ENCODE data around the gene IFI30. TPM values are rescaled to one million over a fixed set of nuclear protein-coding genes. Genes with fewer than 3 reads are reported as not detected.

Gene IFI30
- total and polyA plus RNA-seq, 2 experiments from 2014 or later, result 0.86 to 10.3 TPM

GRCh38 chr19:18147396-18147795 is 26.2 kb upstream of the IFI30 start:
- H4K20me1 ChIP-seq (ENCODE audit: insufficient read depth), result no peaks in the 10 kb centered on the region
- no peak overlapping the region for H3K27ac ChIP-seq
- DNase-seq, result no peak
- in situ Hi-C loops (cut with MboI), result no loop called here
- H3K4me1 ChIP-seq (ENCODE audit: insufficient read depth), result 0 out of 2 replicates have a peak, but pooled peaks cover 6% of the 10 kb centered on the region
- TF ChIP-seq EZH2 (IDR thresholded peaks at IDR 0.05; ENCODE audit: insufficient read depth, poor library complexity, severe bottlenecking), result no peak
- TF ChIP-seq EZH2phosphoT487 (IDR thresholded peaks at IDR 0.05; ENCODE audit: insufficient read depth, low read depth), result no peak
- H3K9ac ChIP-seq, result no peak overlapping the region
- 90 to 92% methylated on average over 7 to 13 of the region's 13 CpGs for WGBS, 2 experiments (ENCODE audit: low coverage in 1 of 2, low lambda C conversion rate in 2 of 2, missing lambda C conversion rate in 2 of 2)
- no peaks in the 10 kb centered on the region for H3K79me2 ChIP-seq (ENCODE audit: insufficient read depth)
- H3K4me2 ChIP-seq (ENCODE audit: unreplicated experiment), result no peak overlapping the region
- H3K9me2 ChIP-seq (ENCODE audit: insufficient read depth), result no peaks in the 10 kb centered on the region
- H3K27me3 ChIP-seq (replicated peaks; ENCODE audit: insufficient read depth), result no peaks in the 10 kb centered on the region
- H3F3A ChIP-seq (ENCODE audit: insufficient read depth), result peaks cover 14% of the 10 kb centered on the region
- H3K4me3 ChIP-seq, result no peak overlapping the region
- H3K36me3 ChIP-seq (ENCODE audit: low read depth), result peaks cover 5% of the 10 kb centered on the region; the same call in 1 of the 2 replicates
- no peak overlapping the region for H2AFZ ChIP-seq
- H3K9me3 ChIP-seq (ENCODE audit: low read depth), result no peaks in the 10 kb centered on the region

GRCh38 chr19:18149596-18149975 is 24.0 kb upstream of the IFI30 start:
- H3K79me2 ChIP-seq (ENCODE audit: insufficient read depth), result peaks cover 13% of the 10 kb centered on the region
- TF ChIP-seq EZH2phosphoT487 (IDR thresholded peaks at IDR 0.05; ENCODE audit: insufficient read depth, low read depth) (no peak), EZH2 (IDR thresholded peaks at IDR 0.05; ENCODE audit: insufficient read depth, poor library complexity, severe bottlenecking) (no peak)
- H3K36me3 ChIP-seq (ENCODE audit: low read depth), result peaks cover 5% of the 10 kb centered on the region; the same call in 1 of the 2 replicates
- 87% methylated on average over 16 of the region's 16 CpGs for WGBS, 2 experiments (ENCODE audit: low coverage in 1 of 2, low lambda C conversion rate in 2 of 2, missing lambda C conversion rate in 2 of 2)
- in situ Hi-C loops (cut with MboI), result no loop called here
- no peaks in the 10 kb centered on the region for H4K20me1 ChIP-seq (ENCODE audit: insufficient read depth)
- H3K27me3 ChIP-seq (replicated peaks; ENCODE audit: insufficient read depth), result no peaks in the 10 kb centered on the region
- H3F3A ChIP-seq (ENCODE audit: insufficient read depth), result peaks cover 14% of the 10 kb centered on the region
- no peak for DNase-seq
- H2AFZ ChIP-seq, result no peak overlapping the region
- no peak overlapping the region for H3K27ac ChIP-seq
- H3K4me2 ChIP-seq (ENCODE audit: unreplicated experiment), result no peak overlapping the region
- H3K4me3 ChIP-seq, result no peak overlapping the region
- H3K9me3 ChIP-seq (ENCODE audit: low read depth), result no peaks in the 10 kb centered on the region
- H3K9me2 ChIP-seq (ENCODE audit: insufficient read depth), result no peaks in the 10 kb centered on the region
- no peak overlapping the region for H3K9ac ChIP-seq
- H3K4me1 ChIP-seq (ENCODE audit: insufficient read depth), result peaks cover 10% of the 10 kb centered on the region

- DNase-seq, result no peak
- Histone ChIP-seq H2AFZ (peak overlapping the region; percentile 79), H3K4me3 (no peak overlapping the region), H4K20me1 (ENCODE audit: insufficient read depth) (no peaks in the 10 kb centered on the region), H3K9me2 (ENCODE audit: insufficient read depth) (no peaks in the 10 kb centered on the region), H3K9me3 (ENCODE audit: low read depth) (no peaks in the 10 kb centered on the region), H3K27ac (peak overlapping the region; percentile 82), H3K4me2 (ENCODE audit: unreplicated experiment) (peak overlapping the region; percentile 78), H3K36me3 (ENCODE audit: low read depth) (no peaks in the 10 kb centered on the region), H3K9ac (peak overlapping the region; percentile 87), H3K27me3 (replicated peaks; ENCODE audit: insufficient read depth) (no peaks in the 10 kb centered on the region), H3K4me1 (ENCODE audit: insufficient read depth) (peaks cover 10% of the 10 kb centered on the region), H3F3A (ENCODE audit: insufficient read depth) (peaks cover 14% of the 10 kb centered on the region), H3K79me2 (ENCODE audit: insufficient read depth) (peaks cover 24% of the 10 kb centered on the region)
- no peak for TF ChIP-seq EZH2phosphoT487 (IDR thresholded peaks at IDR 0.05; ENCODE audit: insufficient read depth, low read depth)
- 85 to 86% methylated on average over 17 to 18 of the region's 18 CpGs for WGBS, 2 experiments (ENCODE audit: low coverage in 1 of 2, low lambda C conversion rate in 2 of 2, missing lambda C conversion rate in 2 of 2)
- in situ Hi-C loops (cut with MboI), result no loop called here
Observed at GRCh38 chr19:18150776-18151624, 22.6 kb upstream of the IFI30 start.

GRCh38 chr19:18152442-18152816 is 21.2 kb upstream of the IFI30 start:
- no peak for TF ChIP-seq EZH2 (IDR thresholded peaks at IDR 0.05; ENCODE audit: insufficient read depth, poor library complexity, severe bottlenecking)
- no peak for TF ChIP-seq EZH2phosphoT487 (IDR thresholded peaks at IDR 0.05; ENCODE audit: insufficient read depth, low read depth)
- Histone ChIP-seq H3K36me3 (ENCODE audit: low read depth) (no peaks in the 10 kb centered on the region), H3K79me2 (ENCODE audit: insufficient read depth) (peaks cover 24% of the 10 kb centered on the region), H4K20me1 (ENCODE audit: insufficient read depth) (no peaks in the 10 kb centered on the region), H3K9me3 (ENCODE audit: low read depth) (no peaks in the 10 kb centered on the region), H2AFZ (peak overlapping the region; percentile 79), H3K4me3 (peak overlapping the region; percentile 84), H3K9ac (peak overlapping the region; percentile 87), H3K4me1 (ENCODE audit: insufficient read depth) (peaks cover 10% of the 10 kb centered on the region), H3K27me3 (replicated peaks; ENCODE audit: insufficient read depth) (no peaks in the 10 kb centered on the region), H3F3A (ENCODE audit: insufficient read depth) (peaks cover 14% of the 10 kb centered on the region), H3K9me2 (ENCODE audit: insufficient read depth) (no peaks in the 10 kb centered on the region), H3K4me2 (ENCODE audit: unreplicated experiment) (peak overlapping the region; percentile 78), H3K27ac (peak overlapping the region; percentile 82)
- in situ Hi-C loops (cut with MboI), result no loop called here
- WGBS, 2 experiments (ENCODE audit: low coverage in 1 of 2, low lambda C conversion rate in 2 of 2, missing lambda C conversion rate in 2 of 2), result 0 to 1% methylated on average over 22 of the region's 22 CpGs
- DNase-seq, result peak; percentile 96
